Caco-2 (cell line): ENCODE results near the gene SNN. TPM values are rescaled to one million over a fixed set of nuclear protein-coding genes. Genes with fewer than 3 reads are reported as not detected.

ENCODE experiments used
- BruUV-seq: library from RNA; stranded (reverse); fragments of 400-500 nt; replicated peaks from 2 replicates; lab custom pipeline; 2021; lab: Mats Ljungman, UMichigan
- CTCF ChIA-PET: fragments of 300-600 bp; sonication (Branson Sonifier 250); formaldehyde crosslinking; loops from one replicate; lab custom pipeline; 2022; ENCODE audit warnings: antibody characterized with exemption; lab: Charles Lee
- POLR2A ChIA-PET: fragments of 300-600 bp; sonication (Branson Sonifier 250); formaldehyde crosslinking; loops from one replicate; lab custom pipeline; 2022; ENCODE audit warnings: antibody characterized with exemption; lab: Charles Lee
- DNase-seq, 2 experiments: peaks; one replicate each; pipeline versions ENCODE4 v3.0.0 to v3.0.0-alpha.2; 2020 to 2022
- H3K27me3 ChIP-seq: replicated peaks from 2 replicates; pipeline ENCODE4 v1.6.0; 2011; ENCODE audit warnings: low read length; ENCODE audit not compliant: control insufficient read depth, insufficient read depth
- H3K36me3 ChIP-seq: 2 replicates; pipeline ENCODE4 v1.5.1; 2011; ENCODE audit warnings: low read length; ENCODE audit not compliant: control insufficient read depth, insufficient read depth
- H3K4me1 ChIP-seq: fragments of 250-450 bp; sonication (Bioruptor Pico); 2 replicates; pipeline ENCODE4 v1.5.1; 2020; ENCODE audit warnings: mild to moderate bottlenecking
- H3K4me3 ChIP-seq: 2 replicates; pipeline ENCODE4 v1.5.1; 2011; ENCODE audit warnings: low read depth, mild to moderate bottlenecking, control low read depth, low read length
- H3K9me3 ChIP-seq: fragments of 250-450 bp; sonication (Bioruptor Pico); 2 replicates; pipeline ENCODE4 v1.5.1; 2020; ENCODE audit warnings: mild to moderate bottlenecking, moderate library complexity
- H3K27ac Mint-ChIP-seq: one replicate; pipeline ENCODE4 v1.8.0; 2022; ENCODE audit warnings: mixed read lengths; ENCODE audit not compliant: unreplicated experiment
- H3K27me3 Mint-ChIP-seq: one replicate; pipeline ENCODE4 v1.8.0; 2022; ENCODE audit warnings: mixed read lengths; ENCODE audit not compliant: insufficient read depth, unreplicated experiment
- H3K36me3 Mint-ChIP-seq: one replicate; pipeline ENCODE4 v1.8.0; 2022; ENCODE audit warnings: mild to moderate bottlenecking, mixed read lengths; ENCODE audit not compliant: insufficient read depth, unreplicated experiment
- H3K4me1 Mint-ChIP-seq: one replicate; pipeline ENCODE4 v1.8.0; 2022; ENCODE audit warnings: low read depth, mixed read lengths; ENCODE audit not compliant: unreplicated experiment
- H3K4me3 Mint-ChIP-seq: one replicate; pipeline ENCODE4 v1.8.0; 2022; ENCODE audit warnings: mild to moderate bottlenecking, moderate library complexity, mixed read lengths; ENCODE audit not compliant: unreplicated experiment
- H3K9me3 Mint-ChIP-seq: one replicate; pipeline ENCODE4 v1.8.0; 2022; ENCODE audit warnings: mixed read lengths; ENCODE audit not compliant: unreplicated experiment
- CTCF ChIP-seq, 2 experiments: fragments of 200-600 bp in 1 of 2; IDR thresholded peaks; 1 replicate in 1 of 2; 2 replicates in 1 of 2; pipeline versions ENCODE4 v1.5.1 to v1.8.0; 2011 to 2022; ENCODE audit warnings: antibody characterized with exemption in 1 of 2, control low read depth in 1 of 2, inconsistent platforms in 1 of 2, low read depth in 1 of 2, low read length in 1 of 2, mild to moderate bottlenecking in 1 of 2, moderate library complexity in 1 of 2; ENCODE audit not compliant: insufficient read depth in 1 of 2, severe bottlenecking in 1 of 2, unreplicated experiment in 1 of 2
- intact Hi-C: fragments of 100-400 bp; cut with micrococcal nuclease; formaldehyde crosslinking; loops from one replicate; pipeline ENCODE4 v1.10.0; 2022; ENCODE audit not compliant: unreplicated experiment
- total RNA-seq: library from RNA; stranded (reverse); gene quantifications from 2 replicates; pipeline ENCODE4 v1.2.3, GENCODE V29; 2022

SNN gene
- total RNA-seq, 1 experiment from 2014 or later, result 12.8 TPM

GRCh38 chr16:11683145-11683544 is 14.9 kb downstream of the SNN start:
- Mint-ChIP-seq H3K27ac (no peak overlapping the region), H3K9me3 (no peaks in the 10 kb centered on the region), H3K36me3 (peaks cover 52% of the 10 kb centered on the region), H3K4me3 (no peak overlapping the region), H3K27me3 (no peaks in the 10 kb centered on the region), H3K4me1 (no peaks in the 10 kb centered on the region)
- Histone ChIP-seq H3K36me3 (peaks cover 3% of the 10 kb centered on the region), H3K4me3 (no peak overlapping the region), H3K4me1 (no peaks in the 10 kb centered on the region), H3K27me3 (no peaks in the 10 kb centered on the region), H3K9me3 (no peaks in the 10 kb centered on the region)
- no peak for DNase-seq
- TF ChIP-seq CTCF (IDR thresholded peaks at IDR 0.05; ENCODE audit: insufficient read depth in 1 of 2, low read depth in 1 of 2, low read length in 1 of 2, severe bottlenecking in 1 of 2, unreplicated experiment in 1 of 2), result no peak
- BruUV-seq, result no TSS peak
- POLR2A ChIA-PET, result no interaction called here
- intact Hi-C loops, result no loop called here
- CTCF ChIA-PET, result no interaction called here

DNA sequence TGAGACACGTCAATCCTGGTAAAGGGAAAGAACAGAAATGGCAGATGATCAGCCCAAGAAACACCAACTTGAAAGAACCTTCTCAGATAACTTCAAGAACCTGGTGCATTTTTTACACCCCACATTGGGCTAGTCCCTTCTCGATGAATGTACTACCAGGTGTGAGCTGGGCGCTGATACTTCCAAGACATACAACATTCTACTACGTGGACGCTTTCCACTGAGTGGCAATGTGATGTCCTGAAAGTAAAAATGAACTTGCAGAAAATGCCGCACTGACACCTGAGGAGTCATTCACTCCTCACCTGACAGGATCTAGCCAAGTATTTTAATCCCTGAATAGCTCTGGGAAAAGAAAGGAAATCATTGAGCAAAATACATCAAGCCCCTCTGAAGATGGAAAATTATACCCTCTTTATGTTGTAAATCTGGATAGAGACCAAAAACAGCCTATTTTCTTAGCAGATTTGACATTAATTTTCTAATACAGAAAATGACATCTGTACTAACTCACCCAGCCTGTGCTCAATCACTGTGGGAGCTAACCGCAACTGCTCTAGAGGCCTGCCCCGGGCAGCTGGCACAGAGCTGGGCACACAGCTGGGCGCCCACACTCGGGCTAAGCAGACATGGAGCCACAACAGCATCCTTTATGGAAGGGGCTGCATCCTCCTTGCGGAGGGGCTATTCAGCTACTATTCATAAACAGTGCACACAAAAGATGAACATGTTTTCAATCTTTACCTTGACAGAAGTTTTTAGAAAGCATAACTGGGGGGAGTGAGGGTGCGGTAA is 16.2 kb downstream of the SNN start:
- Histone ChIP-seq H3K4me1 (no peaks in the 10 kb centered on the region), H3K4me3 (no peak overlapping the region), H3K9me3 (no peaks in the 10 kb centered on the region), H3K36me3 (peaks cover 2% of the 10 kb centered on the region; the same call in 1 of the 2 replicates), H3K27me3 (no peaks in the 10 kb centered on the region)
- H3K27ac Mint-ChIP-seq, result no peak overlapping the region
- intact Hi-C loops, result no loop called here
- H3K9me3 Mint-ChIP-seq, result no peaks in the 10 kb centered on the region
- DNase-seq, result no peak
- H3K36me3 Mint-ChIP-seq, result peaks cover 54% of the 10 kb centered on the region
- no peak overlapping the region for H3K4me3 Mint-ChIP-seq
- no TSS peak for BruUV-seq
- H3K27me3 Mint-ChIP-seq, result no peaks in the 10 kb centered on the region
- POLR2A ChIA-PET, result interaction anchor here (0.6 kb wide), 1 partner anchor 614 kb away, joined by 5 read pairs; no protein-coding TSS in a partner anchor
- no peaks in the 10 kb centered on the region for H3K4me1 Mint-ChIP-seq
- no peak for TF ChIP-seq CTCF (IDR thresholded peaks at IDR 0.05; ENCODE audit: insufficient read depth in 1 of 2, low read depth in 1 of 2, low read length in 1 of 2, severe bottlenecking in 1 of 2, unreplicated experiment in 1 of 2)
- CTCF ChIA-PET, result no interaction called here

GRCh38 chr16:11685844-11686618 is 17.8 kb downstream of the SNN start:
- H3K36me3 Mint-ChIP-seq, result peaks cover 62% of the 10 kb centered on the region
- H3K27ac Mint-ChIP-seq, result no peak overlapping the region

More at GRCh38 chr16:11685844-11686618, 17.8 kb downstream of the SNN start:
- DNase-seq, result no peak
- Mint-ChIP-seq H3K4me1 (no peaks in the 10 kb centered on the region), H3K4me3 (no peak overlapping the region), H3K27me3 (no peaks in the 10 kb centered on the region), H3K9me3 (no peaks in the 10 kb centered on the region)
- POLR2A ChIA-PET, result no interaction called here
- TF ChIP-seq CTCF (IDR thresholded peaks at IDR 0.05; ENCODE audit: insufficient read depth in 1 of 2, low read depth in 1 of 2, low read length in 1 of 2, severe bottlenecking in 1 of 2, unreplicated experiment in 1 of 2), result no peak
- no TSS peak for BruUV-seq
- Histone ChIP-seq H3K27me3 (no peaks in the 10 kb centered on the region), H3K4me3 (no peak overlapping the region), H3K4me1 (no peaks in the 10 kb centered on the region), H3K9me3 (no peaks in the 10 kb centered on the region), H3K36me3 (peaks cover 2% of the 10 kb centered on the region; the same call in 1 of the 2 replicates)
- CTCF ChIA-PET, result no interaction called here
- intact Hi-C loops, result no loop called here
